Choroid plexus epithelial cell (primary cell): ENCODE results near the gene GALNT6.

ENCODE experiments used
- DNase-seq: peaks from one replicate; pipeline ENCODE4 v3.0.0-alpha.2; 2010; ENCODE audit warnings: low read depth
- H3K4me3 ChIP-seq: 2 replicates; pipeline ENCODE4 v1.5.1; 2011; ENCODE audit warnings: low read depth, mild to moderate bottlenecking, control low read depth, low read length, moderate library complexity
- CTCF ChIP-seq: conservative IDR thresholded peaks from 2 replicates; pipeline ENCODE4 v1.5.1; 2011; ENCODE audit warnings: low read depth, mild to moderate bottlenecking, control low read depth, inconsistent platforms, low read length, moderate library complexity

GALNT6 gene

GRCh38 chr12:51401020-51401419 lies 9.8 kb upstream of the GALNT6 start:
- DNase-seq = no peak
- no peak for TF ChIP-seq CTCF
- H3K4me3 ChIP-seq = no peak overlapping the region

- no peak for DNase-seq
- no peak overlapping the region for H3K4me3 ChIP-seq
- no peak for TF ChIP-seq CTCF
Observed at GRCh38 chr12:51399891-51400290, 8.7 kb upstream of the GALNT6 start.

GRCh38 chr12:51397670-51398069 lies 6.5 kb upstream of the GALNT6 start:
- H3K4me3 ChIP-seq = no peak overlapping the region
- TF ChIP-seq CTCF = no peak
- no peak for DNase-seq

GRCh38 chr12:51395283-51396230 lies 4.4 kb upstream of the GALNT6 start:
- no peak for DNase-seq
- TF ChIP-seq CTCF = no peak
- no peak overlapping the region for H3K4me3 ChIP-seq

GRCh38 chr12:51393676-51394545 lies 2.7 kb upstream of the GALNT6 start:
- DNase-seq = peak; percentile 59
- no peak overlapping the region for H3K4me3 ChIP-seq
- TF ChIP-seq CTCF = no peak

GRCh38 chr12:51392556-51393237 lies 1.5 kb upstream of the GALNT6 start:
- peak; percentile 46 for DNase-seq
- TF ChIP-seq CTCF = no peak
- peak overlapping the region; percentile 19 for H3K4me3 ChIP-seq
